PFSK-1 (cell line): ENCODE measurements around the gene KIAA1958.

ENCODE experiments used
- POLR2AphosphoS5 ChIP-seq: IDR thresholded peaks from 2 replicates; pipeline ENCODE4 v1.6.1; 2012; ENCODE audit warnings: low read depth, mild to moderate bottlenecking, control low read depth, low read length, moderate library complexity
- TAF1 ChIP-seq: IDR thresholded peaks from 2 replicates; pipeline ENCODE4 v1.6.1; 2012; ENCODE audit warnings: low read length, control low read depth, borderline replicate concordance; ENCODE audit not compliant: insufficient read depth

DNA sequence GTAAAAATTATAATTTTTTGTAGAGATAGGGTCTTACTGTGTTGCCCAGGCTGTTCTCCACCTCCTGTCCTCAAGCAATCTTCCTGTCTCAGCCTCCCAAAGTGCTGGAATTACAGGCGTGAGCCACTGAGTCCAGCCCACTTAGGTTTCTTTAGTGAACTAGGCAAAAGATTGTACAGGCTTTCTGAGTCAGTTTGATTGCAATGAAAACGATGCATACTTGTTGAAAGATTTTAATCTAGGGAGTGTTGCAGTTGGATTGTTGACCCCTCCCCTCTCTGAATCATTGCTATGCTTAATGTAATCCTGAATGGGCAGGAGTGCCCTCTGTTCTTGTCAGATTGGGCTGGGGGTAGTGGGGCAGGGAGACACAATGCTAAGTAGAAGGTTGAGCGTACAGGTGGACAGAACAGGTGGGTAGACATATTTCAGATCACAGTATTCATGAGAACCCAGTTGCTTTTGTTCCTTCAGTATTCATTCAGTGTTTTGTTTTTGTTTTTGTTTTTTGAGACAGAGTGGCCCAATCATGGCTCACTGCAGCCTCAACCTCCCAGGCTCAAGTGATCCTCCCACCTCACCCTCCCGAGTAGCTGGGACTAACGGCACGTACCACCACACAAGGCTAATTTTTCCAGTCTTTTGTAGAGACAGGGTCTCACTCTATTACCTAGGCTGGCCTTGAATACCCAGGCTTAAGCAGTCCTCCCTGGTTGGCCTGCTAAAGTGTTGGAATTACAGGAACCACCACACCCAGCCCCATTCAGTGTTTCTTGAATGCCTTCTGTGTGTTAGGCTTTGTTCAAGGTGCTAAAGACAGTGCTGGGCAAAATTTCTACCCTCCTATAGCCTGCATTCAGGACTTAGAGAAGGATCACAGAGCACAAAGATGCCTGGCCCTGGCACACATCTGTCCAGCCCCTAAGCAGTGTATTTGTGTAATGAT lies 70.1 kb downstream of the KIAA1958 start:
- TF ChIP-seq POLR2AphosphoS5 = no peak
- no peak for TF ChIP-seq TAF1
